Measurements from ENCODE around the gene PFDN5.

GRCh38 chr12:53334822-53335221 is 39.5 kb downstream of the PFDN5 start:
- TF ChIP-seq EZH2 (IDR thresholded peaks at IDR 0.05; ENCODE audit: borderline replicate concordance, low read depth, low read length, severe bottlenecking) (no peak), CTCF (IDR thresholded peaks at IDR 0.05; ENCODE audit: borderline replicate concordance, extremely low read depth, low read length, poor library complexity, severe bottlenecking) (no peak)

Data from DND-41 (cell line).